IMR-90 (cell line): ENCODE results near the gene NISCH. TPM values are rescaled to one million over a fixed set of nuclear protein-coding genes. Genes with fewer than 3 reads are reported as not detected.

Source experiments
- ATAC-seq: fragments of 200-7000 bp; cut with Tn5 transposase; 2 replicates; pipeline ENCODE4 v1.9.1; 2020; ENCODE audit warnings: low read depth, mild to moderate bottlenecking, moderate library complexity
- BruUV-seq: library from RNA; stranded (reverse); fragments of 400-500 nt; replicated peaks from 2 replicates; lab custom pipeline; 2021; lab: Mats Ljungman, UMichigan
- CTCF ChIA-PET: fragments of 300-600 bp; formaldehyde crosslinking; extraction: SDS; loops from one replicate; lab custom pipeline; 2021; ENCODE audit warnings: antibody characterized with exemption; lab: Yijun Ruan, JAX
- POLR2A ChIA-PET: fragments of 300-600 bp; sonication (Branson Sonifier 250); formaldehyde crosslinking; loops from one replicate; lab custom pipeline; 2022; ENCODE audit warnings: antibody characterized with exemption; ENCODE audit not compliant: unreplicated experiment; lab: Charles Lee
- DNase-seq: peaks from one replicate; pipeline ENCODE4 v3.0.0; 2013
- H2AFZ ChIP-seq: replicated peaks from 2 replicates; pipeline ENCODE3; 2013; ENCODE audit warnings: low read length, mild to moderate bottlenecking; ENCODE audit not compliant: poor library complexity
- H2AK5ac ChIP-seq: 2 replicates; pipeline ENCODE4 v1.6.1; 2013; ENCODE audit warnings: low read depth, low read length, inconsistent platforms
- H2AK9ac ChIP-seq: replicated peaks from 2 replicates; pipeline ENCODE3; 2013; ENCODE audit warnings: mild to moderate bottlenecking, low read depth, low read length, moderate library complexity; ENCODE audit not compliant: poor library complexity
- H2BK120ac ChIP-seq: 2 replicates; pipeline ENCODE4 v1.6.1; 2013; ENCODE audit warnings: low read depth, low read length, inconsistent platforms
- H2BK15ac ChIP-seq: 3 replicates; pipeline ENCODE4 v1.6.1; 2013; ENCODE audit warnings: low read depth, low read length, inconsistent platforms
- H2BK20ac ChIP-seq: 2 replicates; pipeline ENCODE4 v1.6.1; 2013; ENCODE audit warnings: low read depth, mild to moderate bottlenecking, inconsistent platforms, low read length, moderate library complexity
- H2BK5ac ChIP-seq: 2 replicates; pipeline ENCODE4 v1.6.1; 2013; ENCODE audit warnings: mild to moderate bottlenecking, low read depth, low read length, inconsistent platforms; ENCODE audit not compliant: poor library complexity, severe bottlenecking
- H3K14ac ChIP-seq: replicated peaks from 2 replicates; pipeline ENCODE4 v1.6.1; 2013; ENCODE audit warnings: low read depth, low read length, inconsistent platforms
- H3K18ac ChIP-seq: 2 replicates; pipeline ENCODE4 v1.6.1; 2013; ENCODE audit warnings: low read depth, low read length, control low read depth
- H3K23ac ChIP-seq: 2 replicates; pipeline ENCODE4 v1.6.1; 2013; ENCODE audit warnings: low read depth, low read length, inconsistent platforms
- H3K27ac ChIP-seq: 2 replicates; pipeline ENCODE4 v1.5.1; 2013; ENCODE audit warnings: mild to moderate bottlenecking, control low read depth, low read length; ENCODE audit not compliant: insufficient read depth
- H3K27me3 ChIP-seq: 2 replicates; pipeline ENCODE4 v1.6.1; 2013; ENCODE audit warnings: low read length; ENCODE audit not compliant: control insufficient read depth, insufficient read depth
- H3K36me3 ChIP-seq: 2 replicates; pipeline ENCODE4 v1.6.1; 2013; ENCODE audit warnings: low read length, mixed read lengths; ENCODE audit not compliant: control insufficient read depth, insufficient read depth
- H3K4ac ChIP-seq: 2 replicates; pipeline ENCODE4 v1.6.1; 2013; ENCODE audit warnings: low read depth, low read length, inconsistent platforms
- H3K4me1 ChIP-seq: 2 replicates; pipeline ENCODE4 v1.6.1; 2013; ENCODE audit warnings: low read length, mixed read lengths; ENCODE audit not compliant: control insufficient read depth, insufficient read depth
- H3K4me2 ChIP-seq: 2 replicates; pipeline ENCODE4 v1.6.1; 2013; ENCODE audit warnings: low read depth, mild to moderate bottlenecking, control low read depth, low read length, moderate library complexity
- H3K4me3 ChIP-seq: 2 replicates; pipeline ENCODE4 v1.5.1; 2013; ENCODE audit warnings: low read depth, mild to moderate bottlenecking, control low read depth, low read length, moderate library complexity; ENCODE audit not compliant: insufficient read depth
- H3K56ac ChIP-seq: 2 replicates; pipeline ENCODE4 v1.6.1; 2013; ENCODE audit warnings: low read length, inconsistent platforms; ENCODE audit not compliant: insufficient read depth; ENCODE audit errors: extremely low read depth
- H3K79me1 ChIP-seq, 2 experiments: 2 replicates each; pipeline ENCODE4 v1.6.1; 2013; ENCODE audit warnings: low read length in 2 of 2, inconsistent platforms in 1 of 2, low read depth in 1 of 2
- H3K9ac ChIP-seq: 2 replicates; pipeline ENCODE4 v1.6.1; 2013; ENCODE audit warnings: low read depth, low read length, control low read depth
- H3K9me1 ChIP-seq: 2 replicates; pipeline ENCODE4 v1.6.1; 2013; ENCODE audit warnings: low read length, inconsistent platforms; ENCODE audit not compliant: insufficient read depth
- H3K9me3 ChIP-seq: 2 replicates; pipeline ENCODE4 v1.6.1; 2013; ENCODE audit warnings: low read length; ENCODE audit not compliant: control insufficient read depth, insufficient read depth
- H4K20me1 ChIP-seq: 2 replicates; pipeline ENCODE4 v1.6.1; 2013; ENCODE audit warnings: low read length, inconsistent platforms; ENCODE audit not compliant: insufficient read depth
- H4K5ac ChIP-seq: 2 replicates; pipeline ENCODE4 v1.6.1; 2013; ENCODE audit warnings: mild to moderate bottlenecking, low read depth, low read length, control low read depth
- H4K8ac ChIP-seq, 2 experiments: 2 replicates each; pipeline ENCODE4 v1.6.1; 2013; ENCODE audit warnings: low read depth in 2 of 2, low read length in 2 of 2, control low read depth in 1 of 2, inconsistent platforms in 1 of 2
- H4K91ac ChIP-seq: 2 replicates; pipeline ENCODE4 v1.6.1; 2013; ENCODE audit warnings: low read depth, low read length, inconsistent platforms; ENCODE audit not compliant: insufficient read depth
- BHLHE40 ChIP-seq: fragments of 150-350 bp; IDR thresholded peaks from 2 replicates; pipeline ENCODE4 v1.6.1; 2016; ENCODE audit warnings: mild to moderate bottlenecking, low read depth, low read length
- CEBPB ChIP-seq: IDR thresholded peaks from 2 replicates; pipeline ENCODE4 v1.6.1; 2012; ENCODE audit warnings: low read depth, low read length, improper control_type of control experiment
- CHD1 ChIP-seq: IDR thresholded peaks from 2 replicates; pipeline ENCODE4 v1.6.1; 2012; ENCODE audit warnings: low read depth, low read length, improper control_type of control experiment
- CTCF ChIP-seq: conservative IDR thresholded peaks from 2 replicates; pipeline ENCODE4 v1.5.1; 2012; ENCODE audit warnings: mild to moderate bottlenecking, low read depth, low read length, improper control_type of control experiment
- ELK1 ChIP-seq: fragments of 150-350 bp; IDR thresholded peaks from 2 replicates; pipeline ENCODE4 v1.6.1; 2016; ENCODE audit warnings: low read depth, mild to moderate bottlenecking, low read length, moderate library complexity, borderline replicate concordance
- FOS ChIP-seq: fragments of 150-350 bp; IDR thresholded peaks from 2 replicates; pipeline ENCODE4 v1.6.1; 2016; ENCODE audit warnings: low read depth, low read length
- MAZ ChIP-seq: IDR thresholded peaks from 2 replicates; pipeline ENCODE4 v1.6.1; 2012; ENCODE audit warnings: low read depth, mild to moderate bottlenecking, low read length, improper control_type of control experiment, moderate library complexity, borderline replicate concordance
- MXI1 ChIP-seq: IDR thresholded peaks from 2 replicates; pipeline ENCODE4 v1.6.1; 2012; ENCODE audit warnings: low read depth, mild to moderate bottlenecking, low read length, moderate library complexity, borderline replicate concordance
- NFE2L2 ChIP-seq: fragments of 150-350 bp; IDR thresholded peaks from 2 replicates; pipeline ENCODE4 v1.6.1; 2016; ENCODE audit warnings: low read depth, mild to moderate bottlenecking, low read length
- RAD21 ChIP-seq: IDR thresholded peaks from 2 replicates; pipeline ENCODE4 v1.6.1; 2012; ENCODE audit warnings: low read length, improper control_type of control experiment
- RCOR1 ChIP-seq: IDR thresholded peaks from 2 replicates; pipeline ENCODE4 v1.6.1; 2012; ENCODE audit warnings: mild to moderate bottlenecking, low read length, improper control_type of control experiment; ENCODE audit not compliant: insufficient replicate concordance
- RFX5 ChIP-seq: IDR thresholded peaks from 2 replicates; pipeline ENCODE4 v1.8.0; 2012; ENCODE audit warnings: low read depth, mild to moderate bottlenecking, low read length, moderate library complexity
- USF2 ChIP-seq: fragments of 150-350 bp; IDR thresholded peaks from 2 replicates; pipeline ENCODE4 v1.6.1; 2017; ENCODE audit warnings: mild to moderate bottlenecking, antibody characterized with exemption, low read length, low read depth
- WGBS, 2 experiments: methylation state at CpG; one replicate each; pipeline versions ENCODE4 v1.1.5 to v1.1.7; 2013; ENCODE audit warnings: missing lambda C conversion rate in 2 of 2; ENCODE audit not compliant: insufficient read length in 1 of 2; ENCODE audit errors: extremely low coverage in 2 of 2; 5-methylcytosine and 5-hydroxymethylcytosine counted together
- dilution Hi-C: fragments of 300-500 bp; cut with HindIII; formaldehyde crosslinking; loops from one replicate; pipeline ENCODE4 v1.14.3; 2018; ENCODE audit warnings: low sequenced_read_pairs; ENCODE audit not compliant: unreplicated experiment
- in situ Hi-C: fragments of 300-500 bp; cut with MboI; formaldehyde crosslinking; loops from 3 replicates; pipeline ENCODE4 v1.14.3; 2019; ENCODE audit warnings: low sequenced_read_pairs, inconsistent platforms, mixed read lengths
- intact Hi-C: fragments of 100-400 bp; cut with micrococcal nuclease; formaldehyde crosslinking; loops from 2 replicates; pipeline ENCODE4 v1.10.0; 2022
- polyA plus RNA-seq, 3 experiments: library from polyadenylated mRNA; depleted of rRNA; stranded (reverse); fragments of >200 nt; gene quantifications; 2 replicates each; pipeline ENCODE4 v1.2.3, GENCODE V29; 2012; ENCODE audit warnings: low replicate concordance in 1 of 3
- total RNA-seq: library from RNA; depleted of rRNA; stranded (reverse); fragments of >200 nt; gene quantifications from 2 replicates; pipeline ENCODE4 v1.2.3, GENCODE V29; 2012

Gene NISCH
- total and polyA plus RNA-seq, 2 of the 4 experiments (the other 2 are of a cell fraction), result 36.9 to 86.0 TPM

- TF ChIP-seq RCOR1, result no peak
Measured at GRCh38 chr3:52493232-52494017, 38.0 kb downstream of the NISCH start (continued).

GRCh38 chr3:52494445-52494844 is 39.0 kb downstream of the NISCH start:
- H3K23ac ChIP-seq, result no peak overlapping the region
- WGBS, 2 experiments, result 83% methylated on average over 5 of the region's 7 CpGs; no CpG with 5 or more reads in 1 of the 2 experiments
- no peak overlapping the region for H3K14ac ChIP-seq
- H2AFZ ChIP-seq, result no peak overlapping the region
- in situ Hi-C loops (no loop called here), dilution Hi-C loops (no loop called here), intact Hi-C loops (no loop called here)
- H2AK5ac ChIP-seq, result no peak overlapping the region
- peaks cover 9% of the 10 kb centered on the region; the same call in 1 of the 2 replicates for H3K4me1 ChIP-seq
- no peak overlapping the region for H3K18ac ChIP-seq
- peaks cover 10% of the 10 kb centered on the region for H3K9me1 ChIP-seq
- peaks cover 12% of the 10 kb centered on the region; the same call in 1 of the 2 replicates for H4K20me1 ChIP-seq
- ChIA-PET CTCF (no interaction called here), POLR2A (no interaction called here)
- H2AK9ac ChIP-seq, result no peak overlapping the region
- no peak overlapping the region for H2BK5ac ChIP-seq
- H3K36me3 ChIP-seq, result peaks cover 38% of the 10 kb centered on the region
- no peak overlapping the region for H2BK15ac ChIP-seq
- peaks cover 0 to 11% of the 10 kb centered on the region in 2 experiments; a peak in 2 of 4 replicates for H3K79me1 ChIP-seq
- H3K27ac ChIP-seq, result no peak overlapping the region
- no peak overlapping the region for H4K8ac ChIP-seq
- no peak overlapping the region for H2BK20ac ChIP-seq
- no peak overlapping the region for H3K4ac ChIP-seq
- ATAC-seq (no peak), DNase-seq (no peak)
- no peak overlapping the region for H3K56ac ChIP-seq
- H3K27me3 ChIP-seq, result no peaks in the 10 kb centered on the region
- no peak overlapping the region for H3K4me2 ChIP-seq
- BruUV-seq, result no TSS peak
- no peaks in the 10 kb centered on the region for H3K9me3 ChIP-seq
- H4K5ac ChIP-seq, result no peak overlapping the region
- H2BK120ac ChIP-seq, result no peak overlapping the region
- no peak overlapping the region for H4K91ac ChIP-seq
- no peak overlapping the region for H3K4me3 ChIP-seq
- H3K9ac ChIP-seq, result no peak overlapping the region
- TF ChIP-seq CEBPB (no peak), NFE2L2 (no peak), CHD1 (no peak), RAD21 (no peak), FOS (no peak), MXI1 (no peak), RFX5 (no peak), BHLHE40 (no peak), ELK1 (no peak), USF2 (no peak), CTCF (no peak), MAZ (no peak)
